ENCODE results near the gene MBD3L5.
"Not testable (repeated sequence)": the region's sequence is repeated elsewhere in the genome, so short reads cannot be mapped to it uniquely, and the experiment has no call there.

GRCh38 chr19:7052896-7053295 lies 22.5 kb downstream of the MBD3L5 start:
- TF ChIP-seq CTCF, POLR2A (IDR thresholded peaks at IDR 0.05): not testable (repeated sequence)
